ENCODE measurements around the gene MOCS3.

The MOCS3 gene

DNA sequence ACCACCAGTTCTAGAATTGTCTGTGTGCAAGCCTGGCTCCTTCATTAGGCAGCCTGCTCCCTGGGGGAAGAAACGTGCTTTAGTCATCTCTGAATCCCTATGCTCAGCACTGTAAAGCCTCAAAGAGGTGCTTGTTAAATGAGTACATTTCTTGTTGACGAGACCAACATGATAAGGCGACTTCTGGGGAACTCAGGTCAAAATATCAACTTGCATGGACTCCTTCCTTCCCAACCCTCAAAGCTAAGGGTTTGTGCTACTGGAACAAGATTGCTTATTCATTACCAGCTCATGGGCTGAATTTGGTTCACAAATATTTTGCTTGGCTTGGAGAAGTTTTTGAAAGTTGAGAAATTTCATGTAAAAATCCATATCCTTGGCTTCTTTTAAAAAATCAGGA is 53.7 kb downstream of the MOCS3 start:
- no peak for DNase-seq (ENCODE audit: low spot score)
